ENCODE data around the gene EMID1. TPM values are rescaled to one million over a fixed set of nuclear protein-coding genes. Genes with fewer than 3 reads are reported as not detected.

The EMID1 gene
- total and polyA plus RNA-seq, 10 donors, result 18.5 to 90.3 (median 61.2) TPM

DNA sequence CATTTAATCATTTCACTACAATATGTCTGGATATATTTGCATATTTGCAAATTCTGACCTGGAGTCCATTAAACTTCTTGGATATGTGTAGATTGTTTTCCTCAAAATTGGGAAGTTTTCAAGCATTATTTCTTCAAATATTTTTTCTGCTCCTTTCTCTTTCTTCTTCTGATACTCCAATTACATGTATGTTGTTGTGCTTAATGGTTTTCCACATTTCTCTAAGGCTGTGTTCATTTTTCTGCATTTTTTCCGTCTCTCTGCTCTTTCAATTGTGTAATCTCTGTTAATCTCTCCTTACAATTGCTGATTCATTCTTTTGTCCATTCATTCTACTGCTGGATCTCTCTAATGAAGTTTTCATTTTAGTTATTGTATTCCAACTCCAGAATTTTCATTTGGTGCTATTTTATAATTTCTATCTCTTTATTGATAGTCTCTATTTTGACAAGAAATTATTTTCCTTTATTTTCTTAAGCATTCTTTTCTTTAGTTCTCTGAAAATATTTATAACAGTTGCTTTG, 30.3 kb upstream of the EMID1 start:
- no peaks in the 10 kb centered on the region for H3K36me3 ChIP-seq
- intact Hi-C loops (cut with DNase I; ENCODE audit: low total_unique reads), result no loop called here
- H3K27ac ChIP-seq, result no peak overlapping the region
- WGBS, 5 donors, result 75 to 95% (median 80%) methylated on average over 1 of the region's 1 CpG
- DNase-seq, result no peak
- peaks cover 0 to 43% (median 35%) of the 10 kb centered on the region in 8 donors for H3K9me3 ChIP-seq
- H3K4me3 ChIP-seq, result no peak overlapping the region
- H3K4me1 ChIP-seq, result no peaks in the 10 kb centered on the region
- peaks cover 0 to 10% (median 0%) of the 10 kb centered on the region in 7 donors for H3K27me3 ChIP-seq (replicated peaks in 1 of 7)
- TF ChIP-seq POLR2A (IDR thresholded peaks at IDR 0.05), result no peak
- TF ChIP-seq, protein P1, sequence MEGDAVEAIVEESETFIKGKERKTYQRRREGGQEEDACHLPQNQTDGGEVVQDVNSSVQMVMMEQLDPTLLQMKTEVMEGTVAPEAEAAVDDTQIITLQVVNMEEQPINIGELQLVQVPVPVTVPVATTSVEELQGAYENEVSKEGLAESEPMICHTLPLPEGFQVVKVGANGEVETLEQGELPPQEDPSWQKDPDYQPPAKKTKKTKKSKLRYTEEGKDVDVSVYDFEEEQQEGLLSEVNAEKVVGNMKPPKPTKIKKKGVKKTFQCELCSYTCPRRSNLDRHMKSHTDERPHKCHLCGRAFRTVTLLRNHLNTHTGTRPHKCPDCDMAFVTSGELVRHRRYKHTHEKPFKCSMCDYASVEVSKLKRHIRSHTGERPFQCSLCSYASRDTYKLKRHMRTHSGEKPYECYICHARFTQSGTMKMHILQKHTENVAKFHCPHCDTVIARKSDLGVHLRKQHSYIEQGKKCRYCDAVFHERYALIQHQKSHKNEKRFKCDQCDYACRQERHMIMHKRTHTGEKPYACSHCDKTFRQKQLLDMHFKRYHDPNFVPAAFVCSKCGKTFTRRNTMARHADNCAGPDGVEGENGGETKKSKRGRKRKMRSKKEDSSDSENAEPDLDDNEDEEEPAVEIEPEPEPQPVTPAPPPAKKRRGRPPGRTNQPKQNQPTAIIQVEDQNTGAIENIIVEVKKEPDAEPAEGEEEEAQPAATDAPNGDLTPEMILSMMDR (IDR thresholded peaks at IDR 0.05 in 8 of 11, conservative IDR thresholded peaks at IDR 0.05 in 3 of 11), result no peak
- no peak for TF ChIP-seq POLR2AphosphoS5 (IDR thresholded peaks at IDR 0.05)

DNA sequence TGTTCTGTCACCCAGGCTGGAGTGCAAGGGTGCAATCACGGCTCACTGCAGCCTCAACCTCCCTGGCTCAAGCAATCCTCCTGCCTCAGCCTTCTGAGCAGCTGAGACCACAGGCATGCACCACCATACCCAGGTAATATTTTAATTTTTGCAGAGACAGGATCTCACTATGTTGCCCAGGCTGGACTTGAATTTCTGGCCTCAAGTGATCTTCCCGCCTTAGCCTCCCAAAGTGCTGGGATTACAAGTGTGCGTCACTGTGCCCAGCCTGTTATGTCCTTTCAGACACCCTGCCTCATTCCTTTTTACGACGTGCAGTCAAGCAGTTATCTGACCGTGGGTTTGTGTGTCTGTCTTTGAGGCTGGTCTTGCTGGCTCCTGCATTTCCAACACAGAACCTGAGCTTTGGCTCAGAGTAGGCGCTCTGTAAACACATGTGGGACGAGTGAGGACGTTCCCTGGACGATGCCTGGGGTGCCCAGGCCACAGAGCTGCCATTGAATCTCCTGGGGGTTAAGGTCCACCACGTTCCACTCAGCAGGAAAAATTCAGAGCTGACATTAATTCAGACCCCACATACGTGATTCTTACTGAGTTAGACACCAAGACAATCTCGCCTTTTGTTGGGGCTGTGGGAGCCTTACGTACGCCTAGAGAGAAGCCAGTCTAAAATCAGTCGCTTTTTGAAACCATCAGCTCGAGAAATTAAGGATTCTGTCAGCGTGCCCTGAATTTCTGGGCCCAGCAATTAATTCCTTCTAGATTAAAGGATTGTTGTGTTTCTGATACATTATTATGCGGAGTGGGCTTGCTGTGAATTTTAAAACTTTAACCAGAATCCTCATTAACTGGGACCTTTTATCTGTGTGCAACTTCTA, 21.5 kb upstream of the EMID1 start:
- 90 to 94% (median 92%) methylated on average over 19 of the region's 19 CpGs for WGBS, 5 donors
- no peaks in the 10 kb centered on the region for H3K4me1 ChIP-seq
- H3K27me3 ChIP-seq (replicated peaks in 1 of 7), result peaks cover 0 to 9% (median 0%) of the 10 kb centered on the region in 7 donors
- H3K36me3 ChIP-seq, result peaks cover 0 to 5% (median 0%) of the 10 kb centered on the region in 6 donors
- H3K9me3 ChIP-seq, result peaks cover 0 to 3% (median 0%) of the 10 kb centered on the region in 8 donors
- H3K27ac ChIP-seq, result no peak overlapping the region
- TF ChIP-seq, protein P1 (IDR thresholded peaks at IDR 0.05 in 8 of 11, conservative IDR thresholded peaks at IDR 0.05 in 3 of 11), result no peak
- TF ChIP-seq POLR2AphosphoS5 (IDR thresholded peaks at IDR 0.05) (no peak), POLR2A (IDR thresholded peaks at IDR 0.05) (no peak)
- intact Hi-C loops (cut with DNase I; ENCODE audit: low total_unique reads), result no loop called here
- DNase-seq, result no peak
- H3K4me3 ChIP-seq, result no peak overlapping the region

DNA sequence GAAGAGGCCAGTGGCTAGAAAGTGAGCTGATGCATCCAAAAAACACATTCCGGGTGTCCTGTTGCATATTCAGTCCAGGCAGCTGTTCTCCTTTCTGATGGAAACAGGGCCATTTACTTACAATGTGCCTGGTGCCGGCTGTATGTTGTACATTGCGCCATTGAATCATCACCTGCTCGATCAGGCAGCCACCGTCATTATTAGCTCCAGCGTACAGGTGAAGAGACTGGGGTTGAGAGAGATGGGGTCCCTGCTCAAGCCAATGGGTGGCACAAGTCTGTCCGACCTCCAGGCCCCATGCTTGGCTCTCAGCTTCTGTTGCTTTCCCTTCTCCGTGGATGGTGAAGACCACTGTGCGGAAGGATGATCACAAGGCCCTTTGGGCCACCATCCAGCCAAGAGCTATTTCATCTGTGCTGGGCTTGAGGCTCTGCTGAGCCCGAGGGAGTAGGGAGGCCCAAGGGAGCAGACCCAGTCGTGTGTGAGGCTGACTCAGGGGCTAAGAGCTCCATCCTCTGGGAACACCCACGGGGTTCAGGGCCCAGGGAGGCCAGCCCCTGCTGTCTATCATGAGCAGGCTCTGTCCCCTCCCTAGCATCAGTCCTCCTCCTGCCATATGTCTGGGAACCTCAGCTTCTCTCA, 20.7 kb upstream of the EMID1 start:
- H3K4me1 ChIP-seq, result no peaks in the 10 kb centered on the region
- no peak overlapping the region for H3K4me3 ChIP-seq
- WGBS, 5 donors, result 84 to 87% (median 87%) methylated on average over 12 of the region's 12 CpGs
- peaks cover 0 to 9% (median 0%) of the 10 kb centered on the region in 7 donors for H3K27me3 ChIP-seq (replicated peaks in 1 of 7)
- H3K27ac ChIP-seq, result no peak overlapping the region
- intact Hi-C loops (cut with DNase I; ENCODE audit: low total_unique reads), result no loop called here
- no peak for DNase-seq
- TF ChIP-seq POLR2A (IDR thresholded peaks at IDR 0.05) (no peak), POLR2AphosphoS5 (IDR thresholded peaks at IDR 0.05) (no peak)
- TF ChIP-seq, protein P1 (IDR thresholded peaks at IDR 0.05 in 8 of 11, conservative IDR thresholded peaks at IDR 0.05 in 3 of 11), result no peak
- H3K9me3 ChIP-seq, result peaks cover 0 to 3% (median 0%) of the 10 kb centered on the region in 8 donors
- H3K36me3 ChIP-seq, result peaks cover 0 to 5% (median 0%) of the 10 kb centered on the region in 6 donors

Data from spleen (tissue), 11 donors.